SU-DHL-6 (cell line): ENCODE results near the gene LINGO4.

Source experiments
- H2AFZ ChIP-seq: fragments of 200-600 bp; sonication (generic); 2 replicates; pipeline ENCODE4 v1.6.1; 2014; ENCODE audit warnings: low read depth, mild to moderate bottlenecking, moderate library complexity, mixed read lengths, antibody characterized with exemption, low read length; ENCODE audit not compliant: severe bottlenecking
- H3F3A ChIP-seq: fragments of 200-600 bp; shearing (Covaris generic); 2 replicates; pipeline ENCODE4 v1.6.0; 2016; ENCODE audit warnings: antibody characterized with exemption, mild to moderate bottlenecking; ENCODE audit not compliant: insufficient read depth
- H3K27ac ChIP-seq: fragments of 200-600 bp; sonication (generic); 2 replicates; pipeline ENCODE4 v1.5.1; 2016; ENCODE audit warnings: low read depth, mild to moderate bottlenecking, low read length, moderate library complexity, mixed read lengths
- H3K27me3 ChIP-seq: fragments of 200-600 bp; sonication (generic), shearing (Covaris generic); 2 replicates; pipeline ENCODE4 v1.6.0; 2014; ENCODE audit warnings: mild to moderate bottlenecking, low read length
- H3K36me3 ChIP-seq: fragments of 200-600 bp; sonication (generic); 2 replicates; pipeline ENCODE4 v1.6.1; 2014; ENCODE audit warnings: mild to moderate bottlenecking, low read length, mixed read lengths
- H3K4me2 ChIP-seq: fragments of 300-600, 200-600 bp; shearing (Covaris generic), sonication (generic); 2 replicates; pipeline ENCODE4 v1.6.0; 2014; ENCODE audit warnings: low read length, low read depth, mild to moderate bottlenecking; ENCODE audit not compliant: poor library complexity, severe bottlenecking
- H3K4me3 ChIP-seq: fragments of 200-600 bp; sonication (generic); 2 replicates; pipeline ENCODE4 v1.5.1; 2014; ENCODE audit warnings: antibody characterized with exemption, low read length, mild to moderate bottlenecking, mixed read lengths; ENCODE audit not compliant: insufficient read depth, poor library complexity, severe bottlenecking
- H3K79me2 ChIP-seq: fragments of 200-600 bp; sonication (generic); 2 replicates; pipeline ENCODE4 v1.6.1; 2014; ENCODE audit warnings: mild to moderate bottlenecking, low read length, moderate library complexity; ENCODE audit not compliant: insufficient read depth
- H3K9ac ChIP-seq: fragments of 200-600 bp; sonication (generic); 2 replicates; pipeline ENCODE4 v1.7.0; 2014; ENCODE audit warnings: mild to moderate bottlenecking, low read length
- H3K9me2 ChIP-seq: fragments of 200-600 bp; sonication (generic); replicated peaks from 2 replicates; pipeline ENCODE4 v1.6.1; 2014; ENCODE audit warnings: low read length; ENCODE audit not compliant: insufficient read depth
- H3K9me3 ChIP-seq: fragments of 200-600 bp; sonication (generic); 2 replicates; pipeline ENCODE4 v1.6.1; 2014; ENCODE audit warnings: low read length, mixed read lengths; ENCODE audit not compliant: insufficient read depth
- H4K20me1 ChIP-seq: fragments of 200-600 bp; sonication (generic); 2 replicates; pipeline ENCODE4 v1.6.1; 2014; ENCODE audit warnings: low read depth, mild to moderate bottlenecking, antibody characterized with exemption, low read length, moderate library complexity, mixed read lengths
- CTCF ChIP-seq: fragments of 200-600 bp; sonication (generic); IDR thresholded peaks from one replicate; pipeline ENCODE4 v1.5.1; 2017; ENCODE audit warnings: antibody characterized with exemption, mild to moderate bottlenecking, low read length, moderate library complexity; ENCODE audit not compliant: insufficient read depth, poor library complexity, severe bottlenecking
- EZH2phosphoT487 ChIP-seq: fragments of 200-600 bp; sonication (generic), shearing (Covaris generic); conservative IDR thresholded peaks from 2 replicates; pipeline ENCODE4 v1.6.1; 2018; ENCODE audit warnings: mild to moderate bottlenecking, antibody characterized with exemption, low read length, moderate library complexity, mixed read lengths

LINGO4 gene

GRCh38 chr1:151839457-151840403 lies 34.5 kb upstream of the LINGO4 start, which contains the start of gene C2CD4D:
C2CD4D (minus strand) TSS chr1:151839820; CDS start chr1:151838989, 831 bp downstream.
- H4K20me1 ChIP-seq, result no peaks in the 10 kb centered on the region
- H3K27ac ChIP-seq, result no peak within 1 kb of the TSS
- H2AFZ ChIP-seq, result no peak within 1 kb of the TSS
- no peaks in the 10 kb centered on the region for H3K79me2 ChIP-seq
- no peak within 1 kb of the TSS for H3K9ac ChIP-seq
- no peaks in the 10 kb centered on the region for H3K9me2 ChIP-seq
- H3K4me2 ChIP-seq, result no peak within 1 kb of the TSS
- H3K4me3 ChIP-seq, result no peak within 1 kb of the TSS
- no peaks in the 10 kb centered on the region for H3K27me3 ChIP-seq
- H3F3A ChIP-seq, result no peaks in the 10 kb centered on the region
- H3K36me3 ChIP-seq, result no peaks in the 10 kb centered on the region
- no peaks in the 10 kb centered on the region for H3K9me3 ChIP-seq
- no peak for TF ChIP-seq EZH2phosphoT487

- no peak overlapping the region for H2AFZ ChIP-seq
- no peak overlapping the region for H3K9ac ChIP-seq
- no peaks in the 10 kb centered on the region for H3K36me3 ChIP-seq
- H3F3A ChIP-seq, result no peaks in the 10 kb centered on the region
- H3K79me2 ChIP-seq, result no peaks in the 10 kb centered on the region
- H3K9me2 ChIP-seq, result no peaks in the 10 kb centered on the region
- no peak overlapping the region for H3K27ac ChIP-seq
- no peak overlapping the region for H3K4me3 ChIP-seq
- TF ChIP-seq CTCF, result no peak
- TF ChIP-seq EZH2phosphoT487, result no peak
- no peaks in the 10 kb centered on the region for H3K27me3 ChIP-seq
- no peaks in the 10 kb centered on the region for H4K20me1 ChIP-seq
- H3K4me2 ChIP-seq, result no peak overlapping the region
- no peaks in the 10 kb centered on the region for H3K9me3 ChIP-seq
Observed at GRCh38 chr1:151839082-151839412, 33.8 kb upstream of the LINGO4 start.

- no peak overlapping the region for H3K4me3 ChIP-seq
Observed at GRCh38 chr1:151838222-151839081, 33.2 kb upstream of the LINGO4 start.

More at GRCh38 chr1:151838222-151839081, 33.2 kb upstream of the LINGO4 start:
- H3F3A ChIP-seq, result no peaks in the 10 kb centered on the region
- H3K27me3 ChIP-seq, result no peaks in the 10 kb centered on the region
- no peak overlapping the region for H2AFZ ChIP-seq
- H3K9me3 ChIP-seq, result no peaks in the 10 kb centered on the region
- no peaks in the 10 kb centered on the region for H3K9me2 ChIP-seq
- H3K79me2 ChIP-seq, result no peaks in the 10 kb centered on the region
- no peak overlapping the region for H3K4me2 ChIP-seq
- H3K27ac ChIP-seq, result no peak overlapping the region
- no peaks in the 10 kb centered on the region for H3K36me3 ChIP-seq
- H3K9ac ChIP-seq, result no peak overlapping the region
- no peaks in the 10 kb centered on the region for H4K20me1 ChIP-seq
- no peak for TF ChIP-seq CTCF
- TF ChIP-seq EZH2phosphoT487, result 0 out of 2 replicates have a peak, but pooled peaks have one; percentile 72
